Frontal cortex (tissue), 4 donors: ENCODE measurements around the gene CISD2. TPM values are rescaled to one million over a fixed set of nuclear protein-coding genes. Genes with fewer than 3 reads are reported as not detected.
"Not testable (repeated sequence)": the region's sequence is repeated elsewhere in the genome, so short reads cannot be mapped to it uniquely, and the experiment has no call there.

Experiments
- DNase-seq, 2 donors: peaks; one replicate each; pipeline ENCODE4 v3.0.0; 2012; ENCODE audit warnings: low spot score in 2 of 2
- FAIRE-seq: peaks from 2 replicates; lab custom pipeline; 2012; peaks lifted over from hg19 to GRCh38; lab: Jason Lieb, UNC
- total RNA-seq: library from RNA; depleted of rRNA; stranded (reverse); fragments of >200 nt; gene quantifications from one replicate; pipeline ENCODE4 v1.2.3, GENCODE V29; 2014
- donor health status: control.
- donor health status: control.
- donor health status: control.

CISD2 gene
- 50.5 TPM for total RNA-seq

GRCh38 chr4:102868781-102869568 lies at the start of gene CISD2:
Gene CISD2, plus strand, starts transcription at chr4:102868992. Its CDS starts 93 bp downstream, at chr4:102869085.
- FAIRE-seq (no peak), DNase-seq (peak; percentile 88 to 91)

GRCh38 chr4:102819100-102819499 lies 49.7 kb upstream of the CISD2 start:
- not testable (repeated sequence) for DNase-seq, FAIRE-seq

- DNase-seq: no peak
- FAIRE-seq: no peak
Measured at GRCh38 chr4:102819588-102820365, 49.0 kb upstream of the CISD2 start.

GRCh38 chr4:102823464-102823863 lies 45.3 kb upstream of the CISD2 start:
- FAIRE-seq (no peak), DNase-seq (no peak)

DNA sequence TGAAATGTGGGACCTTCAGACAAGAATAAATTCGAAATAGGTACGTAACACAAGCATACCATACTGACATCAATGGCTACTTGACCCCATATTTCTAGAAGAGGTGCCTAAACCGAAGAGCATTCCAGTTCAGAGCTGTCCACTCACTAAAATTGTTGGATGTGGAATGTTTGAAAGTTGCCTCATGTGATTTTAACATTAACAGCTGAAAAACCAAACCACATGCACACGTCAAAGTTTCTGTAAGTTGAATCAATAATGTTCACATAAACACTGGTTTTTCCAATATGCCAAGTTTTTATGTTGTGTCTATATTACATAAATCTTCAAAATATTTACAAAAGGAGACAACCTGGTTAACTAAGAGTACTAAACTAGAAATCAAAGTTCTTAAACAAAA lies 44.9 kb upstream of the CISD2 start:
- DNase-seq (no peak), FAIRE-seq (no peak)

- no peak for FAIRE-seq
- no peak for DNase-seq
Measured at GRCh38 chr4:102824398-102824797, 44.4 kb upstream of the CISD2 start.

DNA sequence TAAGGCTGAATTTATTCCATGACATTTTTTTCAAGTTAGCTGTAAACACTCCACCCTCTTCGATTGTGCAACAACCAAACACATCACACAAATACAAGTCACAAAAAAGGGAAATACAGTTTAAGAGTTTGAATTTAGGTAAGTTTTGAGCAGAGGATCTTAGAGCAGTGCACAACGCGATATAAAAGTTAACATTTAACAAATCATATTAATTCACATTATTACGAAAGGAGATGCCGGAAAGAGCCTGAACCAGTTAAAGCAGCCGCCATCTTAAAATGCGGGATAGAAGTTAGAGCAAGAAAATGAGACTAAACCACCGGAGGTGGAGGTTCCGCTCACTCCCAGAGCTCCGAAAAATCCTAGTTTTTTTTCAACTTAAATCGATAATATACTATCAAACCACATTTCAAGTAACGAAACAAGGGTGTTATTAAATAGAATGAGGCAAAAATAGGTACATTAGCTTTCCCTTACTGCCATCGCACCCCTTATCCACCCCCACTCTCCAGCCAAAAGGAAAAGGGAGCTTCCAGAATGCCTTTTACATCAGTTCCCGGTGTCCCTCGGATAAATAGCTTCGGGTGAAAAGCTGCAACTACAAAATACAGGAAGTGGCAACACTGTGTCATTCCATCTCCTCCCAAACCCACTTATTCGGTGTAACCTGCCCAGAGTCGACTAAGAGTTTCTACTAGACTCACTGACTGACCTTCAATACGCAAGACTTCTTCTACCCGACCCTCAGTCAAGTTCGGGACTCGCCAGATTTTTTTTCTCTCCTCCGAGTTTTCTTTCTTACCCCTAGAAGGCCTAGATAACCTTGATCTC lies 43.3 kb upstream of the CISD2 start:
- no peak for FAIRE-seq
- no peak for DNase-seq

DNA sequence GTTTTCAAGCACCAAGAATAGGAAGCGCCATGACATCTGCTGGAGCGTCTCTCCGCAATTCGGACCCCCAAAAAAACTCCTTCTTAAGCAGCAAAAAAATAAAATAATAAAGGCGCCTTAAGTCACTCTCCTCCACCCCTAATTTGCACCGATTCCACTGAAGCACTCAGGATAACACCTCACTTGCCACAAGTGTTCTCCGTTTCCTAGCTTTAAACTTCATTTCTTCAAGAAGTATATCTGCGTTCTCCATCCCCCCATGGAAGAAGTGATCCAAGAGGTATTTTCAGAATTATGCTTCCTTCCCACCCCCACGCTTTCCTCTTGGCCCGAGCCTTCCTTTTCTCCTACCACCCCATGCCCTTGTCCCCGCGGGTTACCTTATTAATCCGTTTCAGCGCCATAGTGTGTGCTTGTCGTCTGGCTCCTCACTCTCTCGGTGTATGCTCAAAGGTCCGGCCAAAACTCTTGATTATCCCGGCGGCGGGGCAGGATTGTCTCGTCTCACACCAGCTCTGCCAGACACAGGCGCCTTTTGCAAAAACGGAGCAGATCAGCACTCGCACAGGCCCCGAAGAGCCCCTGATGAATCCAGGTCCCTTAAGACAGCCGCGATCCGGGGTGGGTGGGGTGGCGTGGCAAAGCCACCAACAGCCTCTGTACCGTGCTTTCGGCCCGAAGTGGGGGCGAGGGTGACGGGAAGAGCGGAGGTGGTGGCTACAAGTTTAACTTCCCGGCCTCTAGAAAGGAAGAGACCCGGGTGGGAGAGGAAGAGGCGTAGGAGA lies 42.5 kb upstream of the CISD2 start:
- FAIRE-seq (no peak), DNase-seq (no peak)

DNA sequence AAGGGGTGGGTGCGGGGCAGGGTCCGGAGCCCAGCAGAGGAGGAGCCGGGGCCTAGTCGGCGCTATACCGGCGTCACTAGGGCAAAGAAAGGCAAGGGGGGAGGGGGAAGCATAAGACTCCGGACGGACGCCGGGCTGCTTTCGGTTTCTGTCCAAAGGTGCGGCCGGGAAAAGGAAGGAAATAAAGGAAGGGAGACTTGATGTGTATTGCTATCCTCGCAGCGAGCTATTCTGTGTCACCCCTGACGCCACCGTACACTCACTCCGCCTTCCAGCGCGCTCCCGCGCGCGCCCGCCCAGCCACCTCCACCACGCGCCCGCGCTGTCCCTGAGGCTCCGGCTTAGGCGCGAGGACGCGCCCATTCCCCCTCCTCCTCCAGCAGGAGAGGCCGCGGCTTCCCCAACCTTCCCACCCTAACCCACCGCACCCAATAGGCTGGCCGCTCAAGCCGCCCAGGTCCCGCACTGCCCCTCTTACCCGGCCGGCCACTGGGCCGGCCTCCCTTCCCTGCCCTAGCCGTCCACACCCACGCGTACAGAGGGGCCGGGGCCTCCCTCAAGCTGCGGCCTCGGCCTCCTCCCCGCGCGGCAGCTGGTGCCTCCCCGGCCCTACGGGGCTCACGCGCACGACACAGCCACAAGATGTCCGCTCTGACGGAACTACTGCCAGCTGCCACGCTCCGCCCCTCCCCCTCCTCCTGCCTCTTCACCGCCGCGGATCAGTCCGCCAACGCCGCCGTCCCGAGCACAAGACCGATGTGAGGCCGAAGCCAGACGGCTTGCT lies 41.7 kb upstream of the CISD2 start, which contains the start of gene UBE2D3:
UBE2D3 (minus strand) TSS at position 662 of the 784 bp plus-strand sequence. CDS start 1,043 bp downstream, outside the sequence.
- DNase-seq: peak; percentile 41 to 69
- FAIRE-seq: no peak

DNA sequence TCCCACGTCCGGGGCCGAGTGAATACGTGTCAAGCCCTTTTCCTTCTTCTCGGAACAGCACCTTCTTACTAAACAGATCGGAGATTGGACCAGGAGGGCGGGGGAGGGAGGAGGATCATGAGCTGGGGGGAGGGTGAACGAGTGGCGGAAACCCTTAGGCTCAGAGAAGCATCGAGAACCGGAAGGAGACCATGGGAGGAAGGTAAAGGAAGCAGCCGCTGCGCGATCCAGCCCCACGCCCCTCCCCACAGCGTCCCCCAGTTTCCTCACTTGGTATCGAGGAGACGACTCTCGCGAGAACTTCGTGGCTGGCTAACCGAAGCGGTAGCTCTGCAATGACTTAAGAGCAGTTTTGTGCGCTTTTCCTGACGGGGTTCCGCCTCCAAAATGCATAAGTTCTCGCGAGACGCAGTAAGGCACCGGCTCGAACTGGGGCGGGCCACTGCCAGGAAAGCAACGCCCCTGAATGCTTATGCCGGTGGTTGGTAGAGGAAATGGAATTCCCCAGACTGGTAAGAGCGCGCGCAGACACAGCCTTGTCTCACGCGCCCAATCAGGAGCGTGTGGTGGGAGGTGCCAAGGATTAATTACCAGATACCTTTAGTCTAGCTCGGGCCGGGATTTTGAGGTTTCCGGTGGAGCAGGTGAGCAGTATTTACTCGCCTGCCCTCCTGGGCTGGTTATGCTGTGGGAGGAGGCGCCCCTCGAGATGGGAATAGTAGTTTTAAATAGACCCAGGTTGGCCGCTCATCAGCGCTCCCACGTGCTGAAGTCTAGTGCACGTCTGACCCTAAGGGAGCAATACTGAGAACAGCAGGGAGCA lies 40.9 kb upstream of the CISD2 start:
- FAIRE-seq (no peak), DNase-seq (peak; percentile 68 to 76)

GRCh38 chr4:102828497-102828808 lies 40.3 kb upstream of the CISD2 start:
- no peak for FAIRE-seq
- DNase-seq: no peak

DNA sequence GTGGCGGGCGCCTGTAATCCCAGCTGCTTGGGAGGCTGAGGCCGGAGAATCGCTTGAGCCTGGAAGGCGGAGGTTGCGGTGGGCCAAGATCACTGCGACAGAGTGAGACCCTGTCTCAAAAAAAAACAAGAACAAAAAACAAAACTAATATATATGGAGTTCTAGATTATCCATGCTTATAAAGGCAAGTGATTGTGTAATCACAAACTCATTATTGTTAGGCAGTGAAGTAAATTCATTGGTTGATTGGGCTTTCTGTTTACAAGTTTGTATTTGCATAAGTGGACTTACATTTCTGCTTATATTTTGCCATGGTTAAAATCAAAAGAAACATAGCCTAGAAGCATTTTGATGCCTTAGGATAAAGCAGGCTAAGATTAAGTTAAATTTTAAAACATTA lies 39.0 kb upstream of the CISD2 start:
- no peak for FAIRE-seq

DNA sequence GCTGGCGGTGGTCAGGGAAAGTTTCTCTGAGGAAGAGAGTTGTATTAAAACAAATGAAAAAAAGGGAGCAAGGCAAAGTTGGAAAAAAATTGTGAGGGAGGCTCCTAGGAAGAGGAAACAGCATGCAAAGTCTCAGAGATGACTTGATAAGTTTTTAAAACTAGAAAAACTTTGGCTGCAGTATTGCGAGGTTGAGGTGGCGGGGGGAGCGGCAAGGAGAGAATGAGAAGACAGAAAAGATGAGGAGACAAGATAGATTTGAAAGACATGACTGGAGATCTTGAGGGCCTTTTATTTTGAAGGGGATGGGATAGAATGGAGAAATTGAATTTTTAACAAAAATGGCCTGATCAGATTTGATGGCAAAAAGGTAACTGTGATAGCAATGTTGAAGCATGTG lies 36.7 kb upstream of the CISD2 start:
- no peak for FAIRE-seq
- no peak for DNase-seq

More for the DNA sequence above, 39.0 kb upstream of the CISD2 start:
- DNase-seq: no peak

DNA sequence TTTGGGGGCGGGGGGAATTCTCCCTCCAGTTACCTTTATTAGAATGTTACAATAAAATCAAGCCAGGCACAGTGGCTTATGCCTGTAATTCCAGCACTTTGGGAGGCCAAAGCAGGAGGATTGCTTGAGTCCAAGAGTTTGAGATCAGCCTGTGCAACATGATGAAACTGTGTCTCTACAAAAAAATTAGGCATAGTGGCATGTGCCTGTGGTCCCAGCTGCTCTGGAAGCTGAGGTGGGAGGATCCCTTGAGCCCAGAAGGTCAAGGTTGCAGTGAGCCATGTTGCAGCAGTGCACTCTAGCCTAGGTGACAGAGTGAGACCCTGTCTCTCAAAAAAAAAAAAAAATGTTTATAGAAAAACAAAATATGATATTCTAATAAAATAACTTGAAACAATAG lies 36.1 kb upstream of the CISD2 start:
- DNase-seq: no peak
- no peak for FAIRE-seq

DNA sequence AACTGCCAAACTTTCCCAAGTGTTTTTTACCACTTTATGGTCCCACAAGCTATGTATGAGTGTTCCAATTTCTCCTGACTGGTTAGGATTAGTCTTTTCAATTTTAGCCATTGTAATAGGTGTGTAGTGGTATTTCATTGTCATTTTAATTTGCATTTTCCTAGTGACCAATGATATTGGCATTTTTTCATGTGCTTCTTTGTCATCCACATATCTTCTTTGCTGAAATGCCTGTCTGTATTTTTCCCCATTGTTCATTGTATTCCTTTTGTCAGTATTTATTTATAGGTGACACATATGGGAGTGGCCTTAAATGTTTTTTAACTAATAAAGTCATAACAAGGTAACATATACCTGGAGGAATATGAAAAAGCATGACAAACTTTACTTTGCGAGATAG lies 32.2 kb upstream of the CISD2 start:
- DNase-seq (no peak), FAIRE-seq (no peak)

DNA sequence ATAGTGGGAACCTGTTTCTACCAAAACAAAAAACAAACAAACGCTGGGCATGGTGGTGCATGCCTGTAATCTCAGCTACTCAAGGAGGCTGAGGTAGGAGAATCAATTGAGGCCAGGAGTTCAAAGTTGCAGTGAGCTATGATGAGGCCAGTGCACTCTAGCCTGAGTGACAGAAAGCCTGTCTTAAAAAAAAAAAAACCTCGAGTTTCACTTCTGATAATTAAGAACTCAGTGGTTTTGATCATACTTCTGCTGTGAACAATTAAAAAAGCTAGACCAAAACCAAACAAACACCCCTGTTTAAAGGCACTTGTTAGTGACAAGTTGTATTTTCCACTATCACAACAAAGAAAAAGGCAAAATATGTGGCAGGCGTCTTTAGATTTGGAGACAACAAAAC lies 26.4 kb upstream of the CISD2 start:
- no peak for DNase-seq
- no peak for FAIRE-seq

GRCh38 chr4:102843273-102843672 lies 25.5 kb upstream of the CISD2 start:
- FAIRE-seq (no peak), DNase-seq (no peak)

GRCh38 chr4:102843938-102844337 lies 24.9 kb upstream of the CISD2 start:
- FAIRE-seq (no peak), DNase-seq (no peak)
